Measurements from ENCODE around the gene PRDX6. TPM values are rescaled to one million over a fixed set of nuclear protein-coding genes. Genes with fewer than 3 reads are reported as not detected.

The PRDX6 gene
- total RNA-seq, 2 donors from 2014 or later, result 102 to 154 TPM

- H3K27ac ChIP-seq, result no peak overlapping the region
- no peaks in the 10 kb centered on the region for H3K9me3 ChIP-seq
- H3K36me3 ChIP-seq, result no peaks in the 10 kb centered on the region
- TF ChIP-seq CTCF (IDR thresholded peaks at IDR 0.05), result no peak
- ATAC-seq (ENCODE audit: insufficient number of reproducible peaks, low FRiP score, low read depth) (no peak), DNase-seq (ENCODE audit: low spot score) (no peak)
- no peak overlapping the region for H3K4me3 ChIP-seq
- H3K27me3 ChIP-seq (replicated peaks; ENCODE audit: insufficient read depth), result no peaks in the 10 kb centered on the region
- H3K4me1 ChIP-seq (ENCODE audit: control insufficient read depth in 1 of 2, low read depth in 2 of 2), result no peaks in the 10 kb centered on the region
Observed at GRCh38 chr1:173496757-173497320, 19.7 kb downstream of the PRDX6 start.

GRCh38 chr1:173499729-173500128 lies 22.6 kb downstream of the PRDX6 start:
- H3K36me3 ChIP-seq, result no peaks in the 10 kb centered on the region
- no peaks in the 10 kb centered on the region for H3K4me1 ChIP-seq (ENCODE audit: control insufficient read depth in 1 of 2, low read depth in 2 of 2)
- no peak for TF ChIP-seq CTCF (IDR thresholded peaks at IDR 0.05)
- no peaks in the 10 kb centered on the region for H3K27me3 ChIP-seq (replicated peaks; ENCODE audit: insufficient read depth)
- no peaks in the 10 kb centered on the region for H3K9me3 ChIP-seq
- no peak for ATAC-seq (ENCODE audit: insufficient number of reproducible peaks, low FRiP score, low read depth)
- no peak for DNase-seq (ENCODE audit: low spot score)
- no peak overlapping the region for H3K27ac ChIP-seq
- H3K4me3 ChIP-seq, result no peak overlapping the region

GRCh38 chr1:173502104-173502503 lies 25.0 kb downstream of the PRDX6 start:
- no peak for TF ChIP-seq CTCF (IDR thresholded peaks at IDR 0.05)
- no peak for DNase-seq (ENCODE audit: low spot score)
- Histone ChIP-seq H3K4me1 (ENCODE audit: control insufficient read depth in 1 of 2, low read depth in 2 of 2) (no peaks in the 10 kb centered on the region), H3K36me3 (no peaks in the 10 kb centered on the region), H3K27ac (no peak overlapping the region), H3K9me3 (no peaks in the 10 kb centered on the region), H3K27me3 (replicated peaks; ENCODE audit: insufficient read depth) (no peaks in the 10 kb centered on the region), H3K4me3 (no peak overlapping the region)
- ATAC-seq (ENCODE audit: insufficient number of reproducible peaks, low FRiP score, low read depth), result no peak

- no peaks in the 10 kb centered on the region for H3K9me3 ChIP-seq
- no peak for TF ChIP-seq CTCF (IDR thresholded peaks at IDR 0.05)
- no peaks in the 10 kb centered on the region for H3K36me3 ChIP-seq
- no peak overlapping the region for H3K4me3 ChIP-seq
- no peaks in the 10 kb centered on the region for H3K4me1 ChIP-seq (ENCODE audit: control insufficient read depth in 1 of 2, low read depth in 2 of 2)
- no peak for DNase-seq (ENCODE audit: low spot score)
- no peaks in the 10 kb centered on the region for H3K27me3 ChIP-seq (replicated peaks; ENCODE audit: insufficient read depth)
- ATAC-seq (ENCODE audit: insufficient number of reproducible peaks, low FRiP score, low read depth), result no peak
- no peak overlapping the region for H3K27ac ChIP-seq
Observed at GRCh38 chr1:173503391-173503790, 26.3 kb downstream of the PRDX6 start.

- H3K27me3 ChIP-seq (replicated peaks; ENCODE audit: insufficient read depth), result no peaks in the 10 kb centered on the region
- H3K4me3 ChIP-seq, result no peak overlapping the region
- no peaks in the 10 kb centered on the region for H3K4me1 ChIP-seq (ENCODE audit: control insufficient read depth in 1 of 2, low read depth in 2 of 2)
- no peak for ATAC-seq (ENCODE audit: insufficient number of reproducible peaks, low FRiP score, low read depth)
- H3K36me3 ChIP-seq, result no peaks in the 10 kb centered on the region
- H3K9me3 ChIP-seq, result no peaks in the 10 kb centered on the region
- H3K27ac ChIP-seq, result no peak overlapping the region
- DNase-seq (ENCODE audit: low spot score), result no peak
- TF ChIP-seq CTCF (IDR thresholded peaks at IDR 0.05), result no peak
Observed at GRCh38 chr1:173504268-173504667, 27.1 kb downstream of the PRDX6 start.

Data from thoracic aorta (tissue), 2 donors.